Measurements from ENCODE around the gene BIN2.

Gene BIN2

DNA sequence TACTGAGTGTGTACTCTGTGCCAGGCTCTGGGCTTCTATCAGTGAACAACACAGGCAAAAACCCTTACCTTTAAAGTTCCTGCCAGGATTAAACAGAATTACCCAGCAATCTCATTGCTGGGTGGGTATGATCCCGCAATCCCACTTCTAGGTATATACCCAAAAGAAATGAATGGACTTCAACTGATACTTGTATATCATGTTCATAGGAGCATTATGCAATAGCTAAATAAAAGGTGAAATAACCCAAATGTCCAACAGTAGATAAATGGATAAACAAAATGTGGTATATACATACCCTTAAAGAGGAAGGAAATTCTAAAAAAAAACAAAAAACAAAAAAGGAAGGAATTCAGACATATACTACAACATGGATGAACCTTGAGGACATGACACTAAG, 70.7 kb downstream of the BIN2 start:
- no peak for DNase-seq

DNA sequence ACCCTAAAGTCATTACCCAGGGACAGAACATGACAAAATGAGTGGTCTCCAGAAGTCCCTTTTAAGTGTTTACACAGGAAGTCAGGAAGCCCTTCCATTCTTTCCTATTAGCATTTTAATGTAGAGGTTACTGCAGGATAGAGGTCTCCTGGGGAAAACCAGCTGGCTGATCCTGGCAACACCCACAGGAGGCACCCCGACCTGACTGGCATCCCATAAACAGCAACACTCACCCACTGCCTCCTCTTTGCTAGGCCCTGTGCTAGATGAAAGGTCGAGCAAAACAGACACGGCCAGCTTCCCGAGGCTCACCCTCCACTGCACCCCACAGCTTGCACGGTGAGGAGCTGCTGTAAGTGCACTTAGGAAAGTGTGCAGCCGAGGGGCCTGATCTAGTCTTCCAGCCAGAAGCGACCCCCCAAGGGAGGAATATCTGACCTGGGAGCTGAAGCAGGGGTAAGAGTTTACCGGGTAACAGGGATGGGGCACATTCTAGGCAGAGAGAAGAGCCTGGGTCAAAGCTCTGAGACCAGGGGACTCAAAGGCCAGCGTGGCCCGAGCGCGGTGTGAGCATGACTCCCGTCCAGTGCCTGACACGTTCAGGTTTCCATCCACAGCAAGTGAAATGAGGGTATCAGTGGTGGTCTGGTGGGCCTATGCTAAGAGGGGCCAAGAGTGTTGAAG, 76.3 kb downstream of the BIN2 start:
- DNase-seq, result no peak

- DNase-seq, result peak; percentile 23 to 31
Measured at GRCh38 chr12:51246254-51246853, 77.6 kb downstream of the BIN2 start.

DNA sequence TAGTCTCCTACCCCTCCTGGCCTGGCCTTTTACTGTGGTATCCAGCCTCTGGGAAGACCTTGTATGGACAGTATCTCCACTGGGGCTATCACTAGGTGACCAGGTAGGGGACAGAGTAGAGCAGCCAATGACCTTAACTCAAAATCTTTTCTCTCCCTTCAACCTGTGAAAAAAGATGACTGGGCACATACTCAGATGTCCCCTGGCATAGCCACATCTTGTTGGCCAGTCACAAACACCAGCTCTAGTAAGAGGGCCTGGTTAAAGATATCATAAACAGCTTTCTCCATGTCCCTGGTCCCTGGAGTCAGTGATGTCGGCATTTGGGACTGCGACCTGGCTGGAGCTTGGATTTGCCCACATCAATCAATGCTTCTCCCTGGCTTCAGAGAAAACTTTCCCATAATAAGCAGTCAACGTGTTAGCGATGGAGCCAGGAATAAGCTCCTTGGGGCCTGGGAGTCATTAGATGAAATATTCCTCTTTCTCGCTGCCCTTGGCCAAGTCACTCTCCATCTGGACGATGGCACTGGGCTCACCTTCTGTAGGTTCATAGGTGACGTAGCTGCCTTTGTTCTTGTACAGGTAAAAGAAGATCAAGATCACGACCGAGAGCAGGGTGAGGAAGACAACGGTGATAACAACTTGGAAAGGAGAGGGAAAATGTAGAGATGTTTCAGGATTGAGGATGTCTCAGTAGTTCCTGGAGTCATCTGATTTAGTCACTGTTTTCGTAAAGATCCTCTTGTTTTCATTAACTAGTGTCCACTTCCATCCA, 78.3 kb downstream of the BIN2 start:
- no peak for DNase-seq

DNA sequence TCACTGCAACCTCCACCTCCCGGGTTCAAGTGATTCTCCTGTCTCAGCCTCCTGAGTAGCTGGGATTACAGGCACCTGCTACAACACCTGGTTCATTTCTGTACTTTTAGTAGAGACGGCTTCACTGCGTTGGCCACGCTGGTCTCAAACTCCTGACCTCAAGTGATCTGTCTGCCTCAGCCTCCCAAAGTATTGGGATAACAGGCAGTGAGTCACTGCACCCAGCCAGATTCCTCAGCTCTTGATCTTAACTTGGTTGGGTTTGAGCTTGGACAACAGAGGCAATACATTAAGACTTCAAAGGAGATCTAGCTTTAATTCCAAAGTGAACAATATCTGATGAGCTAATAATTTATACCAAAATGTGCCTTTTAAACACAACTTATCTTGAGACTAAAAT, 79.7 kb downstream of the BIN2 start:
- DNase-seq, result no peak

DNA sequence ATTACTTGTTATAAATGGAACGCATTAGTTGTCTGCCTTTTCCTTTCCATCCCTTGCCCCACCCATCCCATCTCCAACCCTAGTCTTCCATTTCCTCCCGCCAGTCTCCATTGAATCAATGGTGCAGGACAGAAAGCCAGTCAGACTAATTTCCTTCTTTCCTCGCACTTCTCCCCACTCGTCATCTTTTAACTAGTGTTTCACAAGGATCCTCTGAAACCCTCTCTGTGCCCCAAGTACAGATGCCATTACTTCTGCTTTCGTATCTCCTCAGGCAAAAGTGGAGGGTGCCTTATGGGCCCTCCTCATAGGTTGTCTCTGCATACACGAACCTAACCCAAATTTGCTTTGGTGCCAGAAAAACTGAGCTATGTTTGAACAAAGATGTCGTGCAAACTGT, 81.1 kb downstream of the BIN2 start:
- DNase-seq, result no peak

DNA sequence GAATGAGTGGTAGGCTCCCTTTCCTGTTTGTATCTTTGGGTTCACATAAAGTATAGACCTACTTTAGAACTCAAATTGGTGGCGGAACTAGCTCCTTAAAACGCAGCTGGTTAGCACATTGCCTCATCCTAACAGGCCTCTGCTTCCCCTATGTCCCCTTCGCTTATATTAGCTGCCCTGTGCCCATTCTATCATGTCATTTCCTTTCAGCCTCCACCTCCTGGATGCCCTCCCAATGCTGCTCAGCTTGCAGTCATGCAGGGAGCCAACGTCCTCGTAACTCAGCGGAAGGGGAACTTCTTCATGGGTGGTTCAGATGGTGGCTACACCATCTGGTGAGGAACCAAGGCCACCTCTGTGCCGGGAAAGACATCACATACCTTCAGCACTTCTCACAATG, 81.9 kb downstream of the BIN2 start:
- DNase-seq, result no peak

DNA sequence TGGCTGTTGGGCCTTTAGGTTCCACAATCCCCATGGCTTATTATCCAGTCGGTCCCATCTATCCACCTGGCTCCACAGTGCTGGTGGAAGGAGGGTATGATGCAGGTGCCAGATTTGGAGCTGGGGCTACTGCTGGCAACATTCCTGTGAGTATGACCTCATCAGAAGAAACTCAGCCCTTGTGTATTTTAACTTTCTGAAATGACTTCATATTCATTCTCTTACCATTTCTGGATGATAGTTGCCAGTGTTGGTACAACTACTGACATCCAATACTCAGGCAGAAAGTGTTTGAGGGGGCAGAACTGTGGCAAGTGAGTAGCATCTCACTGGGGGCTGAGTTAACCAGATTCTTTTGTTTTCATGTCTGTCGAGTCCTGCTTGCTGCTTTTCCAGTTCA, 83.0 kb downstream of the BIN2 start:
- no peak for DNase-seq

DNA sequence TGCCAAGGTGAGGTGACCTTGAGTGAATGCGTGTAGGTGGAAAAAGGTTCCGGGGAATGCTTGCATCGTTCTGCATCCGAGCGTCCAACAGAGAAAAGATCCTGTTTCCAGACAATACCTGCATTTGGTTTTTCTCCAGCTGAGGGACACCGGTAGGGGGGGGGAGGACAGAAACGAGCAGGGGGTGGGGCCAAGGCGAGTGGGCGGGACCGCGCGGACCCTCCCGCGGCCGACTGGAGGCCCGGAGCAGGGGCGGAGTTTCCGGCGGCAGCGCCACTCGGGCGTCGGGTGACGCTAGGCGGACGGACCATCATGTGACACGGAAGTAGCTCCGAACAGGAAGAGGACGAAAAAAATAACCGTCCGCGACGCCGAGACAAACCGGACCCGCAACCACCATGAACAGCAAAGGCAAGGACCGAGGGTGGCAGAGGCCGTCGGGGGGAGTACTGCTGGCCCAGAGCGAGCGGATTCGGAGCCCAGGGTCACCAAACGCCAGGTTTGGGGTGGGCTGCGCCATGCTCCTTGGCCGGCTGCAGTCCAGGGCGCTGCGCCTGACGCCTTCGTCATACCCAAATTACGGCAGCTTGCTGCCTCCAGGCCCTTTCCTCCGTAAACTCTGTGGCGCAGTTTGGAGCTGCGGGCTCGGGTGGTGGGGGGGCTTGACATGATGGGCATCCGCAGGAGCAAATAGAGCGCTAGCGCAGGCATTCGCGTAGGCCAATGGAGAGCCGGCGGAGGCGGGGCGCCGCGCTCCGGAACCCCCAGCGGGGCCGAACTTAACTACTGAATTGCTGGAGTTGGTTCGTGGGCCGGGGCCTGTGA, 85.3 kb downstream of the BIN2 start, which contains the start of gene DAZAP2:
TSS of gene DAZAP2 (plus strand) at position 317 of the 825 bp plus-strand sequence. CDS start at position 399, 82 bp downstream.
- DNase-seq, result peak; percentile 94 to 98

- DNase-seq, result no peak
Measured at GRCh38 chr12:51238037-51238509, 85.9 kb downstream of the BIN2 start.

GRCh38 chr12:51234530-51234929, 89.4 kb downstream of the BIN2 start:
- DNase-seq, result no peak

- DNase-seq, result no peak
Measured at GRCh38 chr12:51232642-51233041, 91.3 kb downstream of the BIN2 start.
